Activated CD4-positive, CD25-positive, alpha-beta regulatory T cell treated with anti-CD3 and anti-CD28 coated beads, Interleukin-2, amount 50 U/mL, for 72 hours (primary cell): ENCODE data around the gene PPHLN1.
"Not testable (repeated sequence)": the region's sequence is repeated elsewhere in the genome, so short reads cannot be mapped to it uniquely, and the experiment has no call there.

Experiments
- DNase-seq: peaks from one replicate; pipeline ENCODE4 v3.0.0; 2021

Gene PPHLN1

DNA sequence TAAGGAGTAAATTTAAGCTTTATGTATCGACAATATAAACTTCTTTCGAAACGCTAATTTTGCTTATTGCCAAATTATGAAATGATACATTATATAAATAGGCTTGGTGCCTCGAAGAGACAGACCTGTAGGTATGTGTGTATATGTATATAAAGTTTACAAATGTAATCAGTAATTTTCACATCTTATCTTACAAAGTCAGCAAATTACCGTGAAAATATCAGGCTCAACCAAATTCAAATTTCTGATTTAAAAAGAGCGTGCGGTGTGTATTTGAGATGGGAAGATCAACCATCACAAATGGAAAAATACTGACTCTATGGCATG, 678 bp upstream of the PPHLN1 start:
- DNase-seq, result no peak

- DNase-seq, result no peak
These were observed 717 bp downstream of the PPHLN1 start for GRCh38 chr12:42326541-42327226.

DNA sequence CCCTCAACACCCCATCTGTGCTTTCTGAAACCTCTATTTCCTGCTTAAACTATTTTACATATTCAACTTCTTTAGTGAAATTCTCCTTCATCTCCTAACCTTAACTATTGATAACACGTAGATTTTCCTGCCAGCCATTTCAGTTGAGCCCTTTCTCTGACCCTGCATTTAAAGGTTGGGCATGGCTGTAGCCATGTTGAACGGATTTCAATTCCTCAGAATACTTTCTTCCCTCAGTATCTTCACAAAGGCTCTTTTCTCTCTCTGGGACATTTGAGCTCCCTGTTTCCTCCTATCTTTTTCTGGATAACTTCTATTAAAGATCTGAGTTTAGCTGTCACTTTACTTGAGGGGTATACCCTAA, 1.2 kb downstream of the PPHLN1 start:
- DNase-seq, result no peak

- DNase-seq, result not testable (repeated sequence)
These were observed 4.1 kb downstream of the PPHLN1 start for GRCh38 chr12:42330097-42330496.

DNA sequence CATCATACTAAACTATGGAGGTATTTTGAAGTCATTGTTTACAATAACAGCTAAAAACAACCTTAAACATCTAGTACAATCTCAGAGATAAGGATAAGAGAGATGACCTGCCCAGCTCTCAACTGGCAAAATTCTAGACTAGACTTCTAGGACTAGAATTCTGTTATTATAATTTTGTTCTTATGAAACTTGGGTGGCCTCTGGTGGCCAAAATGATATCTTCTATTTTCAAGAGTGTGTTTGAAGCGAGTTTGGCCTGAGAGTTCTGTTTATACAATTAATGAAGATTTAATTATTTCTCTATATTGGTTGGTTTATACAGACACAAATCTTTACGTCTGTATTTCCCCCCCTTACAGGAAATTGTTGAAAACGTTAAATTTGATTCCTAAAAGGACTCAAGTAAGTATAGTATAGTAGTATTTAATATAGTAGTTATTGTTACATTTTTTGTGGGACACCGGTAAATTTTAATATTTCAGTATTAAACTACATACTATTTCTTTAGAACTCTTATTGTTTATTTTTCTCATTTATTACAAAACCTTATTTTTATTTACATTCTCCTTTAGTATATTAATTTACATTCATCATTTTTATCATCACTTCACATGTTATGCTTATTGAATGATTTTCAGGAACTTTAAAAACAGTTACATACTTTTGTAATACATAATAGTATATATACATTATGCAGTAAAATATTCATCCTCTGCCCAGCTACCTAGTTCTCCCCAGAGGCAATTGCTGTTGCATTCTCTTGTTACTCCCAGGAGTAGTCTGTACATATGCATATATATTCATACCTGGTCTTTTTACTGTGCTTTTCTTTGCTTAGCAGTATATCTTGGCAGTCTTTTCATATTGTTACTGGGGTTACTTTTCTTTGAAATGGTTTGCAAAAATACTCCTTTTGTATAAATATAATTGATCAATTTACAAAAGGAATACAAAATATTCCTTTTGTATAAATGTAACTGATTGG, 6.6 kb downstream of the PPHLN1 start:
- no peak for DNase-seq

DNA sequence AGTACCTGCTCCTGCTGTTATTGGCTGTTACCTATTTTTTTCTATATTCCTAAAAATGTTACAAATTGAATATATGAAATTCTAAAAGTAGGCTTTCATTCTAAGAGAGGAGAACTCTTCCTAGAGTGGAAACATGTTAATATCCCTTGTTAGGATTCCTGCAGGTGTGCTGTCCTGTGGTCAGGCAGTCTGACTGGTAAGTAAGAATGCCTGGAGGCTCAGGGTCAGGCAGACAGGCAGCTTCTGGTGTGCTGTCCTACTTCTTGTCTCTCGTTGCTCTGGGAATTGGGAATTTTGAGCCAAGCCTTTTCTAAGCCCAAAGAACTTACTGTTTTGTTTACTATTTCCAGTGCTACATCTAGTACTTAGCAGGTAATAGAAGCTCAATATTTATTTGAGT, 10.3 kb downstream of the PPHLN1 start:
- DNase-seq, result no peak

DNA sequence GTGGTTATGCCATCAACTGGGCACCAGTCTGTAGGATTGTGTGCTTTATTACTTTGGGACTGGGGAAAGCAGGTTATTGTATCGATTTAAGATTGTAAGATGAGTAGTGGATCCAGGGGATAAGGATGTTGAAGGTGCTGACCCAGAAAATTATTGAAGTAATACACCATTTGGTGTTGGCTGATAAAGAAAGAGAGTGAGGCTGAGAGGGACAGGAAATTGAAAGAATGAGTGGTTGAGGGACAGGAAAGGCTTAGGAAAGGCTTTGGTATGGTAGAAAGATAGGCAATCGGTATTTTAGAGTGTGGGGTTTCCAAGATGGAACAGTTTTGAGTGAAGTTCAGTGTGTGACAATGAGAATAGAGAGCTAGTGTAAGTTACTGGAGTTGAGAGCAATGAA, 12.3 kb downstream of the PPHLN1 start:
- no peak for DNase-seq

GRCh38 chr12:42342028-42342427, 16.1 kb downstream of the PPHLN1 start:
- no peak for DNase-seq

DNA sequence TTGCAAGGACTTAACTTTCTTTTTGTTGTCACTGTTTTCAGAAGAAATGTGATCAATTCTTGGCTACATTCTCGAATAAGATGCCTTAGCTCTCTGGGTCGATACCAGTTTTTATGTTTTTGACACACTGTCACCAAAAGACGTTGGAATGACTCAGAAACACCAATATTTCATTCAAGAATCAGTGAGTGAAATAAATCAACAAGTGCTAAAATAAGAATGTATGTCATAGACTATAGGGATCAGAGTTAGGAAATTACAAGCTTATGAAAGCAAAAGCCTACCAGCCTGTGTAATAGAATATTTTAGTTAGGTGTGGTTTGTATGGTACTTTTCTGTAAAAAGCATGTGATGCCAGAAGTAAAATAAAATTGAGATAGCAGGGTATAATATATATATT, 17.8 kb downstream of the PPHLN1 start:
- DNase-seq, result no peak

- DNase-seq, result no peak
These were observed 20.5 kb downstream of the PPHLN1 start for GRCh38 chr12:42346403-42347002.

DNA sequence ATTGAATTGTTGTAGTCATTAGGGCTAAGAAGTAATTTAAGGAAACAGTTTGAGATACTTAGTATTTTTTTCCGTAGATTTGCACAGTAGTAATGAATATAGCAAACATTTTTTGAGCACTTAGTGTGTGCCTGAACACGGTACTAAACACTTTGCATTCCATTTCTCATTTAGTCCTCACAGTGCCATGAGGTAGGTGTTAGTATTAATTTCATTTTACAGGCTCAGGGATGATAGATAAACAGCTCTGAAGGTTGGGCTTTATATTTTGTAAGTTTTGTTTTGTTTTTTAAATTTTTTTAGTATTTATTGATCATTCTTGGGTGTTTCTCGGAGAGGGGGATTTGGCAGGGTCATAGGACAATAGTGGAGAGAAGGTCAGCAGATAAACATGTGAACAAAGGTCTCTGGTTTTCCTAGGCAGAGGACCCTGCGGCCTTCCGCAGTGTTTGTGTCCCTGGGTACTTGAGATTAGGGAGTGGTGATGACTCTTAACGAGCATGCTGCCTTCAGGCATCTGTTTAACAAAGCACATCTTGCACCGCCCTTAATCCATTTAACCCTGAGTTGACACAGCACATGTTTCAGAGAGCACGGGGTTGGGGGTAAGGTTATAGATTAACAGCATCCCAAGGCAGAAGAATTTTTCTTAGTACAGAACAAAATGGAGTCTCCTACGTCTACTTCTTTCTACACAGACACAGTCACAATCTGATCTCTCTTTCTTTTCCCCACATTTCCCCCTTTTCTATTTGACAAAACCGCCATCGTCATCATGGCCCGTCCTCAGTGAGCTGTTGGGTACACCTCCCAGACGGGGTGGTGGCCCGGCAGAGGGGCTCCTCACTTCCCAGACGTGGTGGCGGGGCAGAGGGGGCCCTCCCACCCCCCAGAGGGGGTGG, 23.4 kb downstream of the PPHLN1 start:
- DNase-seq, result not testable (repeated sequence)

GRCh38 chr12:42350021-42350407, 24.0 kb downstream of the PPHLN1 start:
- DNase-seq, result not testable (repeated sequence)

GRCh38 chr12:42356344-42356743, 30.4 kb downstream of the PPHLN1 start:
- no peak for DNase-seq

- DNase-seq, result no peak
These were observed 34.9 kb downstream of the PPHLN1 start for GRCh38 chr12:42360747-42361403.

- no peak for DNase-seq
These were observed 36.1 kb downstream of the PPHLN1 start for GRCh38 chr12:42361909-42362646.

GRCh38 chr12:42362647-42363260, 36.8 kb downstream of the PPHLN1 start:
- DNase-seq, result no peak

GRCh38 chr12:42364692-42365091, 38.7 kb downstream of the PPHLN1 start:
- DNase-seq, result no peak

GRCh38 chr12:42365486-42365885, 39.5 kb downstream of the PPHLN1 start:
- no peak for DNase-seq

GRCh38 chr12:42370013-42370412, 44.0 kb downstream of the PPHLN1 start:
- DNase-seq, result no peak

DNA sequence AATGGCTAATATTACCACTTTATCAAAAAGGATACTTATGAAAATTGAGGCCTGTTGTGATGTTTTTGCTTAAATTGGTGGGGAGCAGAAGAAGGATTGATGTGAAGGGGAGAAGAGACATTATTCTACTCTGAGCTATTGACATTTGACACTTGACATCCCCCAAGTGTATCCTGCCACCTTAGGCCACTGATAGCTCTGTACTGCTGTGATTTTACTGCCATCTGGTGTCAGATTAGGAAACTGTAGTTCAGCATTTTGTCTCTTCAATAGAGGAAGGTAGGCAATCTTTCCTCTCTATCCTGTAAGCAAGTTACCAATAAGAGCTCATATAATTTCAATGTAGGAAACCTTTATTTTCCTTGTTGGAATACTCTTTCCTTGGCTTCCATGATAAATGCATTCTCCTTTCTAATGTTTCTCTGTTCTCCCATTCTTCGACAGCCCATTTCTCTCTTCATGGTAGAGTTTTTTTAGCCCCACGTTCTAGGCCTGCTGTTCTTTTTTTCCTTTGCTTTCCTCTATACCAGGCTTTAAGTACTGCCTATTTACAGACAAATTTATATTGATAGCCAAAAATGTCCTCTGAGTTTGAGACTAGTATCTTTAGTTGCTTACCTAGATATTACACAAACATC, 46.3 kb downstream of the PPHLN1 start:
- DNase-seq, result no peak

DNA sequence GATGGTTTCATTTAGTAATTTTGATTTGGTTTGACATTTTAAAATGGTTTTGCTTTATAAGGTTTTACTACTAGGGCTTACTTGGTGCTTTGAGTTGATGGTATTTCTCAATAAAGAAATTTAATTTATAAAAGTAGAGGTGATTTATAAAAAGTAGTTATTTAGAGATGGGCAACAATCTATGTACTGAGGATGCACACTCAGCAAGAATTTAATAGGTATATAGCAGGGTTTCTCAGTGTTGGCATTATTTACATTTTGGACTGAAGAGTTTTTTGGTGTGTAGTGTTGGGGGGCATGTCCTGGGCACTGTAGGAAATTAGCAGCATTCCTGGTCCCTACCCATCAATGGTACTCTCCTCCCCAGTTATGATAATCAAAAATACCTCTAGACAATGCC, 47.7 kb downstream of the PPHLN1 start:
- no peak for DNase-seq
